Measurements from ENCODE around the gene GPX3. TPM values are rescaled to one million over a fixed set of nuclear protein-coding genes. Genes with fewer than 3 reads are reported as not detected.

Gene GPX3
- total and polyA plus RNA-seq, 2 of the 13 experiments (the other 11 are each of a cell fraction or from before 2014, with no cell fraction given) = 33.8 to 1,892 TPM

DNA sequence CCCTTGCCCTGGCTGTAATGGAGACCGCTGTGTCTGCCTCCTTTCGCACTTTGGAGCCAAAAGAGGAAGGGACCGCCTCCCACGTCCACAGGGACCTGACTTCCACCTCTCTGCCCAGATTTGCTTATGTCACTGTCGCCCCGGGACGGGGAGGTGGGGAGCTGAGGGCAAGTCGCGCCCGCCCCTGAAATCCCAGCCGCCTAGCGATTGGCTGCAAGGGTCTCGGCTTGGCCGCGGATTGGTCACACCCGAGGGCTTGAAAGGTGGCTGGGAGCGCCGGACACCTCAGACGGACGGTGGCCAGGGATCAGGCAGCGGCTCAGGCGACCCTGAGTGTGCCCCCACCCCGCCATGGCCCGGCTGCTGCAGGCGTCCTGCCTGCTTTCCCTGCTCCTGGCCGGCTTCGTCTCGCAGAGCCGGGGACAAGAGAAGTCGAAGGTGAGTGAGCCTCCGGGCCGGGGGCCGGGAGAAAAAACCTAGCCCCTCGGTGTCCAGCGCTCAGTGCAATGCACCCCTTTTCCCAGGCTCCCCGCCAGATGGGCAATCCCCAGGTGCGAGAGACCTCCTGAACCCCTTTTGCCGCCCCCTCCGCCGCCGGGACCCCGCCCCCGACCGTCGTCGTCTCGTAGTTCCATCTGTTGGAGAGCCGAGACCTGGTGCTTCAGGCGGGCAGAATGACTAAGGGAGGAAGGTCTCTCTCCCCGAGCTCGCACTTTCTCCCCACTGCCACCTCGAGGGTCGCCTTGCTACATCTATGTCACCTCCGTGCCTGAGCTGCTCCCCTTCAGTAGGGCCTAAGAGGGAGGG is at the start of gene GPX3 (continued):
- TF ChIP-seq, protein P1, sequence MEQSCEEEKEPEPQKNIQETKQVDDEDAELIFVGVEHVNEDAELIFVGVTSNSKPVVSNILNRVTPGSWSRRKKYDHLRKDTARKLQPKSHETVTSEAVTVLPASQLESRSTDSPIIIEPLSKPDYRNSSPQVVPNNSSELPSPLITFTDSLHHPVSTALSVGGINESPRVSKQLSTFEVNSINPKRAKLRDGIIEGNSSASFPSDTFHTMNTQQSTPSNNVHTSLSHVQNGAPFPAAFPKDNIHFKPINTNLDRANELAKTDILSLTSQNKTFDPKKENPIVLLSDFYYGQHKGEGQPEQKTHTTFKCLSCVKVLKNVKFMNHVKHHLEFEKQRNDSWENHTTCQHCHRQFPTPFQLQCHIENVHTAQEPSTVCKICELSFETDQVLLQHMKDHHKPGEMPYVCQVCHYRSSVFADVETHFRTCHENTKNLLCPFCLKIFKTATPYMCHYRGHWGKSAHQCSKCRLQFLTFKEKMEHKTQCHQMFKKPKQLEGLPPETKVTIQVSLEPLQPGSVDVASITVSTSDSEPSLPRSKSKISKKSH (CRISPR knock-in tag; IDR thresholded peaks at IDR 0.05; ENCODE audit: borderline replicate concordance) = peak; percentile 89; the same call in 1 of the 2 replicates
- TF ChIP-seq ZNF331 (CRISPR knock-in tag; IDR thresholded peaks at IDR 0.05) (no peak), GATAD1 (CRISPR knock-in tag; IDR thresholded peaks at IDR 0.05) (peak; percentile 52), CHD2 (IDR thresholded peaks at IDR 0.05; ENCODE audit: low read depth, low read length) (peak; percentile 32; the same call in 1 of the 2 replicates), KAT7 (CRISPR knock-in tag; IDR thresholded peaks at IDR 0.05; ENCODE audit: borderline replicate concordance) (no peak; the same call in 1 of the 2 replicates), SPEN (CRISPR knock-in tag; IDR thresholded peaks at IDR 0.05; ENCODE audit: low read depth) (peak; percentile 79; the same call in 1 of the 2 replicates), U2AF1 (optimal IDR thresholded peaks at IDR 0.05; ENCODE audit: low read depth, low read length) (no peak), HNRNPLL (IDR thresholded peaks at IDR 0.05; ENCODE audit: low read depth, low read length, poor library complexity, severe bottlenecking) (peak; percentile 76), REPIN1 (CRISPR knock-in tag; IDR thresholded peaks at IDR 0.05; ENCODE audit: borderline replicate concordance, low read depth) (peak; percentile 64; the same call in 1 of the 2 replicates), ZNF44 (CRISPR knock-in tag; IDR thresholded peaks at IDR 0.05) (no peak), ZNF570 (CRISPR knock-in tag; IDR thresholded peaks at IDR 0.05; ENCODE audit: borderline replicate concordance) (no peak), HNF4G (IDR thresholded peaks at IDR 0.05; ENCODE audit: borderline replicate concordance, low read depth, low read length) (no peak), HNF4G (CRISPR knock-in tag; IDR thresholded peaks at IDR 0.05; ENCODE audit: borderline replicate concordance, low read depth) (no peak)
- TF ChIP-seq, protein P2, sequence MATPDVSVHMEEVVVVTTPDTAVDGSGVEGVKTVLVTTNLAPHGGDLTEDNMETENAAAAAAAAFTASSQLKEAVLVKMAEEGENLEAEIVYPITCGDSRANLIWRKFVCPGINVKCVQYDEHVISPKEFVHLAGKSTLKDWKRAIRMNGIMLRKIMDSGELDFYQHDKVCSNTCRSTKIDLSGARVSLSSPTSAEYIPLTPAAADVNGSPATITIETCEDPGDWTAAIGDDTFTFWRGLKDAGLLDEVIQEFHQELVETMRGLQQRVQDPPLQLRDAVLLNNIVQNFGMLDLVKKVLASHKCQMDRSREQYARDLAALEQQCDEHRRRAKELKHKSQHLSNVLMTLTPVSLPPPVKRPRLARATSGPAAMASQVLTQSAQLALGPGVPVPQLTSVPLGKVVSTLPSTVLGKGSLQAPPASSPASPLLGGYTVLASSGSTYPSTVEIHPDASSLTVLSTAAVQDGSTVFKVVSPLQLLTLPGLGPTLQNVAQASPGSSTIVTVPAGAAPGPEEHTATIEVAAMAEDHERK (CRISPR knock-in tag; IDR thresholded peaks at IDR 0.05; ENCODE audit: low read depth) = no peak
- TF ChIP-seq, protein P3, sequence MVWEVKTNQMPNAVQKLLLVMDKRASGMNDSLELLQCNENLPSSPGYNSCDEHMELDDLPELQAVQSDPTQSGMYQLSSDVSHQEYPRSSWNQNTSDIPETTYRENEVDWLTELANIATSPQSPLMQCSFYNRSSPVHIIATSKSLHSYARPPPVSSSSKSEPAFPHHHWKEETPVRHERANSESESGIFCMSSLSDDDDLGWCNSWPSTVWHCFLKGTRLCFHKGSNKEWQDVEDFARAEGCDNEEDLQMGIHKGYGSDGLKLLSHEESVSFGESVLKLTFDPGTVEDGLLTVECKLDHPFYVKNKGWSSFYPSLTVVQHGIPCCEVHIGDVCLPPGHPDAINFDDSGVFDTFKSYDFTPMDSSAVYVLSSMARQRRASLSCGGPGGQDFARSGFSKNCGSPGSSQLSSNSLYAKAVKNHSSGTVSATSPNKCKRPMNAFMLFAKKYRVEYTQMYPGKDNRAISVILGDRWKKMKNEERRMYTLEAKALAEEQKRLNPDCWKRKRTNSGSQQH (CRISPR knock-in tag; IDR thresholded peaks at IDR 0.05; ENCODE audit: low read depth) = no peak
- TF ChIP-seq, protein P4, sequence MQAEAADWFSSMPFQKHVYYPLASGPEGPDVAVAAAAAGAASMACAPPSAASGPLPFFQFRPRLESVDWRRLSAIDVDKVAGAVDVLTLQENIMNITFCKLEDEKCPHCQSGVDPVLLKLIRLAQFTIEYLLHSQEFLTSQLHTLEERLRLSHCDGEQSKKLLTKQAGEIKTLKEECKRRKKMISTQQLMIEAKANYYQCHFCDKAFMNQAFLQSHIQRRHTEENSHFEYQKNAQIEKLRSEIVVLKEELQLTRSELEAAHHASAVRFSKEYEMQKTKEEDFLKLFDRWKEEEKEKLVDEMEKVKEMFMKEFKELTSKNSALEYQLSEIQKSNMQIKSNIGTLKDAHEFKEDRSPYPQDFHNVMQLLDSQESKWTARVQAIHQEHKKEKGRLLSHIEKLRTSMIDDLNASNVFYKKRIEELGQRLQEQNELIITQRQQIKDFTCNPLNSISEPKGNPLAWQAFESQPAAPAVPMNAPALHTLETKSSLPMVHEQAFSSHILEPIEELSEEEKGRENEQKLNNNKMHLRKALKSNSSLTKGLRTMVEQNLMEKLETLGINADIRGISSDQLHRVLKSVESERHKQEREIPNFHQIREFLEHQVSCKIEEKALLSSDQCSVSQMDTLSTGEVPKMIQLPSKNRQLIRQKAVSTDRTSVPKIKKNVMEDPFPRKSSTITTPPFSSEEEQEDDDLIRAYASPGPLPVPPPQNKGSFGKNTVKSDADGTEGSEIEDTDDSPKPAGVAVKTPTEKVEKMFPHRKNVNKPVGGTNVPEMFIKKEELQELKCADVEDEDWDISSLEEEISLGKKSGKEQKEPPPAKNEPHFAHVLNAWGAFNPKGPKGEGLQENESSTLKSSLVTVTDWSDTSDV (CRISPR knock-in tag; IDR thresholded peaks at IDR 0.05) = peak; percentile 60; the same call in 1 of the 2 replicates
- TF ChIP-seq, protein P5, sequence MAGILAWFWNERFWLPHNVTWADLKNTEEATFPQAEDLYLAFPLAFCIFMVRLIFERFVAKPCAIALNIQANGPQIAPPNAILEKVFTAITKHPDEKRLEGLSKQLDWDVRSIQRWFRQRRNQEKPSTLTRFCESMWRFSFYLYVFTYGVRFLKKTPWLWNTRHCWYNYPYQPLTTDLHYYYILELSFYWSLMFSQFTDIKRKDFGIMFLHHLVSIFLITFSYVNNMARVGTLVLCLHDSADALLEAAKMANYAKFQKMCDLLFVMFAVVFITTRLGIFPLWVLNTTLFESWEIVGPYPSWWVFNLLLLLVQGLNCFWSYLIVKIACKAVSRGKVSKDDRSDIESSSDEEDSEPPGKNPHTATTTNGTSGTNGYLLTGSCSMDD (CRISPR knock-in tag; IDR thresholded peaks at IDR 0.05) = no peak
